CMK (cell line): Measurements from ENCODE around the gene FAM120AOS.

Source experiments
- DNase-seq: peaks from one replicate; pipeline ENCODE4 v3.0.0-alpha.2; 2010; ENCODE audit warnings: low read depth

Gene FAM120AOS

DNA sequence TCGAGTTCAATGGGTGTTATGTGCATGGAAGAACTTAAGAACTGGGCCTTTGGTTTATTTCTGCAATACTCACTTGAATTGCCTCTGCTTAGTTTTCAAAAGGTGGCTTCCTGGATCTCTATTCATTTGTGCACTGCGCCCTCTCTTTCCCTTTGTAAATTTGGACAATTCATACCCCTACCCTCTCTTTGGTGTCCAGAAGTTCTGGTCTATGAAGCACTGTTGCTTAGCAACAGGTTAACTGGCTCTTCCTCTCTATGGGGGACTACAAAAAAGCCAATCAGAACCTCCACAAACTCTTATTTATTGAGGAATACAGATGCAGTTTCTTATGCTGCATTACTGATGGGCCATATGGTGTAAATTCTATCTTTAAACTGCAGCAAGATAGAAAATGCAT, 15.4 kb downstream of the FAM120AOS start:
- no peak for DNase-seq

DNA sequence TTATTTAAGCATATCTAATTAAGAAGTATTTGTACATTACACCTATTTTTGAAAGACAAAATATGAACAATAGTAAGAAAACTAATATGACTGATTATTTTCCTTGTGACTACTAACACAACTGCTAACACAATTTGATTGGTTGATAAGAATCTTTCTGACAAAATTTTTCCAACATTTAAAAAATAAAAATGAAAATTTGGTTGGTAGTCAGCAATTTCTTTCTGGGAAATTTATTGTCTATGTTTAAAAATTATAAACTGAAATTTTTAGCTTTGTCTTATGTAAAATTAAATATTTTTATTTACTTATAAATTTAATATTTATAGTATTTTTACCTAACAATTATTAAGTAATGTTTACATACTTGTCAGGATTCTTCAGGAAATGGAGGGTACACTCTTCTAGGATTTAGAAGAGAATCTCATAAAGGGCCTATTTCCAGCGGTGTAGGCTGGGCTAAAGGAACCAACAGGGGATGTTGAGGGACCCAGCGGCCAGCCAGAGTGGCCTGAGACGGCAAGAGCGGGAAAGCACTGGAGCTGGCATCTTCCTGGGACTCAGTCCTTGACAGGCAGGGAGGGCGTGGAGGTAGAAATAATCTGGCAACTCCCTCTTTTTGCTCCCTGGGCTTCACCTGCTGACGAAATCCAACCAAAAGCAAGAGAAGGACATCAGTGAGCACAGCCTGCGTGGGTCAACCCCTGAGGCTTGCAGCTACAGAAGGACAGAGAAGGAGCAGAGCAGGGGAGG, 16.6 kb downstream of the FAM120AOS start:
- no peak for DNase-seq

- no peak for DNase-seq
Observed at GRCh38 chr9:93436218-93436617, 17.2 kb downstream of the FAM120AOS start.

DNA sequence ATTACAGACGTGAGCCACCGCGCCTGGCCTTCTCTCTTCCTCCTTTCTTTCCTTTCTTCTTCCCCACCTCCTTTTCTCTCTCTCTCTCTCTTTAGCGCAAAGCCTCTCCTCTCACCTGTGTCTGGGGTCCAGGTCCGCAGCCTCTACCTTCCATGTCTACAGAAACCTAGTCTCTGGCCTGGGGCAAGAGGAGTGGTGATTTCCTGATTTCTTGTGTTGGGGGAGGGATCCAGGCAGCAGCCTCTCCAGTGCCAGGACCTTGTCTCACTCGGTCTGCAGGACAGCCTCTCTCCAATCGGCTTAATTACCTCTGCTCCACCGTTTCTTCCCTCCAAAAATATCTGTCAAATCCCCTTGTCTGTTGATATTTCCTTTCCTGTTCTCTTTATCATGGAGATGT, 18.0 kb downstream of the FAM120AOS start:
- no peak for DNase-seq

DNA sequence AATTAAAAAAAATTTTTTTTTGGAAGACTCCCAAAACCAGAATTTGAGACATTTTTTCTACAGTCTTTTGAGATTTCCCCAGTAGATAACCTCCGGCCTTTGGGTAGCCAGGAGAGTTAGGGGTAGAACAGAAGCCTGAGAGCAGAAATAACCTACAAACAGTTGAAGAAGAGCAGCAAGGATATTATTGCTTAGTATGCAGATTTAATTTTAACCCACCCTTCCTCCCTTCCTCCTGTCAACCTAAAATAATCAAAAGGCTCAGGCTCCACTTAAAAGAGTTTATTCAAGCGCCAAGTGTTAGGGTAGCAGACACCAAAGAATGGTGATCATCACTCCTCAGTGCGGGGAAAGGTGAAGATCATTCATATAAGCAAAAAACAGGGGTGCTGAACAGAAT, 19.3 kb downstream of the FAM120AOS start:
- DNase-seq, result no peak

DNA sequence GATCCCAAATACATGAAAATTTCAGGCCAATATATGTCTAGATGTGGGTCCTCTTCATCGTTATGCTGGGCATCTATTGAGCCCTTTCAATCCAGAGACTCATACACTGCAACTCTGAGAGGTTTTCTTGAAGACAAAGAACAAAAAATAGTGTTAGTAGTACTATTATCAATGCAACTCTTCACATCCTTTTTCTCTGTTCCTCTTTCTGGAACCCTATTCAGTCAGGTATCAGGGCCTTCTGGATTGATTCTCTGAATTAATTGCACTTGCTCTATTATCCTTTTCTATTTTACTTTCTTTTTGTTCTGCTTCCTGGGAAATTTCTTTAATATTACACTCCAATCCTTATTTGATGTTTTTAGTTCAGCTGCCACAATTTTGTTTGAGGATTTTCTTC, 20.4 kb downstream of the FAM120AOS start:
- DNase-seq, result no peak

DNA sequence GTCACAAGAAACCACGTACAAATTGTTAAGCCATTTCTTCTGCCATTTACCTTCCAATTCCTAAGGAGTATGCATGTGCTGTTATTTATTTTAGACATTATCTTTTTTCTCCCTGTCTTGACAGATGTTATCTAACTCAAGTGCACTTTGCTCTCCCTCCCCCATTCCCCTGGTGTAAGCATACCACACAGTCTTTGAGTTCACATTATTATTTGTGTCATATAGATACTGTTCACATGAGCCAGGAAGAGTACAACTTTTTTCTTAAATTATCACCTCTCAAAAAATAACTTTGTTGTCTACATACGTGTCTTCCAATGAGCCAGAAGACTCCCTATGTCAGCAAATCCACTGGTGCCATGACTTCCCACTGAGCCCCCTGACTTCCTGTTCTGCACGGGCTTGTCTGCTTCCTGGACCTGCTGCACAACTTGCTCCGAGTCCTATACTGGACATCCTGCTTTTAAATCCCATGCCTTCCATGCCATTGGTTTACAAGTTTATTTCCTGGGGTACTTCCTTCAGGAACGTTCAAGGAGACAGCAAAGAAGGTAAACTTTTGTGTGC, 21.8 kb downstream of the FAM120AOS start:
- no peak for DNase-seq

DNA sequence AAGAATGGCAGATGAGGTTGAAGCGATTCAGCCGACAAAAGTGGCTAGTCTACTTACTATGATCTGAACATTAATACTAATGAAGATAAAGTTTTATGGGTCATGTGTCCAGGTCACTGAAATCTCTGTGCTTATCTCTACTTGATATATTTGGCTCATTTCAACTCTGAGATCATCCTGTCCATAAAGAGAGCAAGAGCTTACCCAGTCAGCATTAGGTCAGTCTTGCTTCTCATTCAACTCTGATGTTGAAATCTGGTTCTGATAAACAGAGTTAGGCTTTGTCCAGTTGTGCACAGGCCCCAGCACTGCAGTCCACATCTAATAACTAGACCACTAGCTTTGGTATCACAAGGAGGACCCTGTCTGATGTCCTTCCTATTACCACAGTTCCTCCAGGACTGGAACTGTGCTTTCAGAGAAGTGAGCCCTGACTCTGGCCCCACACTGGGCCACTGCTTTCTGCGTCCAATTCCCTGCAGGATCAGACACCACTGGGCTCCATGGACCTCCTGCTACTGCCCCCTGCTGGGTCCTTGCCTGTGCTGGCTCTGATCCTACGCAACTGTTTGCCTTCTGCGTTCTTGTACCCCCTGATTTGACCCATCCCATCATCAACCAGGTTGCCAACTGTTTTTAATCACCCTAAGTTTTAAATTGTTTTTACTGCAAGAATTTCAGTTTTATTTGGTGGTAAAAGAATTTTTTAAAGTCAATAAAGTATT, 25.6 kb downstream of the FAM120AOS start:
- no peak for DNase-seq

- DNase-seq, result no peak
Observed at GRCh38 chr9:93422977-93423616, 30.3 kb downstream of the FAM120AOS start.

GRCh38 chr9:93419023-93419422, 34.4 kb downstream of the FAM120AOS start:
- no peak for DNase-seq

- no peak for DNase-seq
Observed at GRCh38 chr9:93417538-93417937, 35.8 kb downstream of the FAM120AOS start.

- no peak for DNase-seq
Observed at GRCh38 chr9:93416530-93417235, 36.7 kb downstream of the FAM120AOS start.

DNA sequence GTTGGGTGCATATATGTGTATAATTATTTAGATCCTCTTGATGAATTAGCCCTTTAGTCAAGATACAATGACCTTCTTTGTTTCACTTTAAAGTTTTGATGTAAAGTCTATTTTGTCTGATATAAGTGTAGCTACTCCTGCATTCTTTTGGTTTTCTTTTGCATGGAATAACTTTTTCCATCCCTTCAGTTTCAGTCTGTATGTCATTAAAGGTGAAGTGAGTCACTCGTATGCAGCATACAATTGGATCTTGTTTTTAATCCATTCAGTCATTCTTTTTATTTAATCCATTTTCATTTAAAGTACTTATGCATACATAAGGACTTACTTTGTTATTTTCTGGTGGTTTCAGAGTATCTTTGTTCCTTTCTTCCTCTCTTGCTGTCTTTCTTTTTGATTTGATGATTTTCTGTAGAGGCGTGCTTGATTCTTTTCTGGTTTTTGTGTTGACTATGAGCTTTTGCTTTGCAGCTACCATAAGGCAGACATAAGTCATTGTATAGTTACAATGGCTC, 38.1 kb downstream of the FAM120AOS start:
- no peak for DNase-seq

DNA sequence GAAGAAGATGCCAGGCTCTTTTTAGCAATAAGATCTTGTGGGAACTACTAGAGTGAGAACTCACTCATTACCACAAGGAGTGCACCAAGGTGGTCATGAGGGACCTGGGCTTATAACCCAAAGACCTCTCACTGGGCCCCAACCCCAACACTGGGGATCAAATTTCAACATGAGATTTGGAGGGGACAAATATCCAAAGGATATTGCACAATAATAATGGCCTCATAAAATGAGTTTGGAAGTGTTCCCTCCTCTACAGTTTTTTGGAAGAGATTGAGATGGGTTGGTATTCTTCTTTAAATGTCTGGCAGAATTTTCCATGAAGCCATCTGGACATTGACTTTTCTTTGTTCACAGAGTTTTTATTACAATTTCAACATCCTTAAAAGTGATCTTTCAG, 39.9 kb downstream of the FAM120AOS start:
- no peak for DNase-seq

GRCh38 chr9:93406371-93406770, 47.0 kb downstream of the FAM120AOS start:
- no peak for DNase-seq

GRCh38 chr9:93398471-93398870, 54.9 kb downstream of the FAM120AOS start:
- DNase-seq, result no peak

DNA sequence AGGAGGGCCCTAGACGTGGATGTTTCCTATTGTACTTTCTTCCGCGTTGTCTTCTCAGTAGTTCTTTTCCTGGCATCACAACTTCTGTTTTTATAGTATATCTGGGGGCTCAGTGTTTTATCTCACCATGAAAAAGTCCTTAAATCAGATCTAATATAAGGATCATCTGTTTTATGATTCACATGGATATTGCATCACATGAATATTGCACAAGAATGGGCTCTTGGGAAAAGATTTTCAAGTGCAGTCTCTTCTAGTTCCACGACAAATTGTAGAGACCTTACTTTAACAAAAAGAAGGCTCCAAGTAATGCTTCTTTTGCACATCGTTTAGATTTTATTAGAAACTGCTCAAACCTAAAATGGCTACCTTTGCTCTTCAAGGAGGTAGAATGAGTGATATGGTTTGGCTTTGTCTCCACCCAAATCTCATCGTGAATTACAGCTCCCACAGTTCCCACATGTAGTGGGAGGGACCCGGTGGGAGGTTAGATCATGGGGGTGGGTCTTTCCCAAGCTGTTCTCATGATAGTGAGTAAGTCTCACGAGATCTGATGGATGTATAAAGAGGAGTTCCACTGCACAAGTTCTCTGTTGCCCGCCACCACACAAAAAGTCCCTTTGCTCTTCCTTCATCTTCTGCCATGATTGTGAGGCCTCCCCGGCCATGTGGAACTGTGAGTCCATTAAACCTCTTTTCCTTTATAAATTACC, 55.6 kb downstream of the FAM120AOS start:
- DNase-seq, result no peak
